ENCODE results near the gene OR51A2. TPM values are rescaled to one million over a fixed set of nuclear protein-coding genes. Genes with fewer than 3 reads are reported as not detected.
"Not testable (repeated sequence)": the region's sequence is repeated elsewhere in the genome, so short reads cannot be mapped to it uniquely, and the experiment has no call there.

OR51A2 gene
- total RNA-seq (not detected), polyA plus RNA-seq (ENCODE audit: insufficient read depth, low read depth, low replicate concordance) (not detected)
- long read RNA-seq, donor 1 = 0 reads
- long read RNA-seq, donor 2 = 0 reads
- long read RNA-seq, donor 3 = 0 reads
- long read RNA-seq, donor 4 = 0 reads
- long read RNA-seq, donor 5 = 0 reads
- long read RNA-seq, donor 6 = 0 reads
- long read RNA-seq, donor 7 = 0 reads
- long read RNA-seq, donor 8 = 0 reads
- long read RNA-seq, donor 9 = 0 reads
- long read RNA-seq, donor 10 = 0 reads

- H3K27me3 ChIP-seq (ENCODE audit: control insufficient read depth, insufficient read depth, low read length); H3K9me3 ChIP-seq (ENCODE audit: control insufficient read depth in 2 of 3, insufficient read depth in 1 of 3, low read length in 3 of 3); FAIRE-seq; H3K36me3 ChIP-seq (ENCODE audit: control insufficient read depth in 2 of 3, insufficient read depth in 3 of 3, low read length in 3 of 3); DNase-seq; H3K27ac ChIP-seq (ENCODE audit: low read depth in 2 of 2, low read length in 2 of 2); H3K4me3 ChIP-seq (ENCODE audit: low read length in 3 of 3); H3K4me1 ChIP-seq (ENCODE audit: control insufficient read depth in 2 of 3, insufficient read depth in 2 of 3, low read depth in 1 of 3, low read length in 3 of 3); intact Hi-C loops (cut with DNase I); H3K9ac ChIP-seq (ENCODE audit: low read length in 3 of 3): not testable (repeated sequence)
Measured at GRCh38 chr11:4955613-4956012, at the start of gene OR51A2. Gene OR51A2, minus strand, starts transcription at chr11:4955713. Its CDS starts 0 bp downstream, at chr11:4955713.

- Histone ChIP-seq H3K9ac (ENCODE audit: low read length in 3 of 3) (no peak overlapping the region), H3K4me1 (ENCODE audit: control insufficient read depth in 2 of 3, insufficient read depth in 2 of 3, low read depth in 1 of 3, low read length in 3 of 3) (no peaks in the 10 kb centered on the region), H3K4me3 (ENCODE audit: low read length in 3 of 3) (no peak overlapping the region), H3K9me3 (ENCODE audit: control insufficient read depth in 2 of 3, insufficient read depth in 1 of 3, low read length in 3 of 3) (no peaks in the 10 kb centered on the region), H3K27me3 (ENCODE audit: control insufficient read depth, insufficient read depth, low read length) (no peaks in the 10 kb centered on the region), H3K27ac (ENCODE audit: low read depth in 2 of 2, low read length in 2 of 2) (no peak overlapping the region), H3K36me3 (ENCODE audit: control insufficient read depth in 2 of 3, insufficient read depth in 3 of 3, low read length in 3 of 3) (no peaks in the 10 kb centered on the region)
- peak; percentile 70 for TF ChIP-seq CTCF (IDR thresholded peaks at IDR 0.05; ENCODE audit: borderline replicate concordance, extremely low read depth, insufficient read depth)
- FAIRE-seq = peak; percentile 66
- intact Hi-C loops (cut with DNase I) = no loop called here
- peak in 4 of 5 donors; percentile 66 to 87 (median 80) for DNase-seq
Measured at GRCh38 chr11:5004424-5005274, 49.1 kb upstream of the OR51A2 start.

- no peak within 1 kb of the TSS for H3K9ac ChIP-seq (ENCODE audit: low read length in 3 of 3)
- H3K4me3 ChIP-seq (ENCODE audit: low read length in 3 of 3) = no peak within 1 kb of the TSS
- no peak for DNase-seq
- no peak for FAIRE-seq
- no peak within 1 kb of the TSS for H3K27ac ChIP-seq (ENCODE audit: low read depth in 2 of 2, low read length in 2 of 2)
- H3K36me3 ChIP-seq (ENCODE audit: control insufficient read depth in 2 of 3, insufficient read depth in 3 of 3, low read length in 3 of 3) = no peaks in the 10 kb centered on the region
- H3K9me3 ChIP-seq (ENCODE audit: control insufficient read depth in 2 of 3, insufficient read depth in 1 of 3, low read length in 3 of 3) = no peaks in the 10 kb centered on the region
- no peaks in the 10 kb centered on the region for H3K4me1 ChIP-seq (ENCODE audit: control insufficient read depth in 2 of 3, insufficient read depth in 2 of 3, low read depth in 1 of 3, low read length in 3 of 3)
- TF ChIP-seq CTCF (IDR thresholded peaks at IDR 0.05; ENCODE audit: borderline replicate concordance, extremely low read depth, insufficient read depth) = no peak
- intact Hi-C loops (cut with DNase I) = no loop called here
- no peaks in the 10 kb centered on the region for H3K27me3 ChIP-seq (ENCODE audit: control insufficient read depth, insufficient read depth, low read length)
Measured at GRCh38 chr11:4994551-4994950, 39.0 kb upstream of the OR51A2 start, which contains the start of gene OR51L1. Gene OR51L1, plus strand, starts transcription at chr11:4994851. Its CDS starts 4,132 bp downstream, at chr11:4998983.

GRCh38 chr11:4991060-4991459 lies 35.5 kb upstream of the OR51A2 start:
- Histone ChIP-seq H3K4me1 (ENCODE audit: control insufficient read depth in 2 of 3, insufficient read depth in 2 of 3, low read depth in 1 of 3, low read length in 3 of 3) (no peaks in the 10 kb centered on the region), H3K4me3 (ENCODE audit: low read length in 3 of 3) (no peak overlapping the region), H3K9me3 (ENCODE audit: control insufficient read depth in 2 of 3, insufficient read depth in 1 of 3, low read length in 3 of 3) (no peaks in the 10 kb centered on the region), H3K9ac (ENCODE audit: low read length in 3 of 3) (no peak overlapping the region), H3K27me3 (ENCODE audit: control insufficient read depth, insufficient read depth, low read length) (no peaks in the 10 kb centered on the region), H3K36me3 (ENCODE audit: control insufficient read depth in 2 of 3, insufficient read depth in 3 of 3, low read length in 3 of 3) (no peaks in the 10 kb centered on the region), H3K27ac (ENCODE audit: low read depth in 2 of 2, low read length in 2 of 2) (no peak overlapping the region)
- FAIRE-seq = no peak
- intact Hi-C loops (cut with DNase I) = no loop called here
- peak; percentile 15 for TF ChIP-seq CTCF (IDR thresholded peaks at IDR 0.05; ENCODE audit: borderline replicate concordance, extremely low read depth, insufficient read depth)
- DNase-seq = no peak

Measured in kidney (tissue), 22 donors.